H1 (cell line): ENCODE results near the gene ISG15.

Experiments
- CBX5 ChIP-seq: fragments of 300-800, 300-1000 bp; sonication (generic); IDR thresholded peaks from 2 replicates; pipeline ENCODE4 v1.7.1; 2016; ENCODE audit warnings: antibody characterized with exemption, low read length, low read depth
- CEBPB ChIP-seq: IDR thresholded peaks from 2 replicates; pipeline ENCODE4 v1.6.1; 2012; ENCODE audit warnings: low read depth, low read length
- CREB1 ChIP-seq: IDR thresholded peaks from 2 replicates; pipeline ENCODE4 v1.6.1; 2012; ENCODE audit warnings: inconsistent platforms
- EP300 ChIP-seq, 2 experiments: IDR thresholded peaks; 1 replicate in 1 of 2; 2 replicates in 1 of 2; pipeline ENCODE4 v1.6.1; 2011 to 2012; ENCODE audit warnings: low read depth in 2 of 2, low read length in 2 of 2, mild to moderate bottlenecking in 2 of 2, borderline replicate concordance in 1 of 2, inconsistent platforms in 1 of 2, moderate library complexity in 1 of 2
- EZH2 ChIP-seq: fragments of 200-600 bp; sonication (generic); IDR thresholded peaks from 2 replicates; pipeline ENCODE4 v1.7.1; 2012; ENCODE audit warnings: low read depth, mild to moderate bottlenecking, moderate library complexity, low read length, inconsistent platforms; ENCODE audit not compliant: severe bottlenecking
- POLR2A ChIP-seq, 2 experiments: IDR thresholded peaks; 1 replicate in 1 of 2; 2 replicates in 1 of 2; pipeline ENCODE4 v1.6.1; 2011; ENCODE audit warnings: low read depth in 2 of 2, low read length in 2 of 2, mild to moderate bottlenecking in 2 of 2; ENCODE audit errors: control extremely low read depth in 1 of 2
- YY1 ChIP-seq: IDR thresholded peaks from 2 replicates; pipeline ENCODE4 v1.6.1; 2011; ENCODE audit warnings: low read depth, mild to moderate bottlenecking, low read length
- TF ChIP-seq, protein P1 (sequence below), 3 experiments: IDR thresholded peaks; 1 replicate in 2 of 3; 2 replicates in 1 of 3; pipeline versions ENCODE4 v1.5.1 to v1.6.1; 2011; ENCODE audit warnings: low read length in 3 of 3, mild to moderate bottlenecking in 3 of 3, inconsistent platforms in 2 of 3, low read depth in 1 of 3, moderate library complexity in 1 of 3; ENCODE audit not compliant: insufficient read depth in 1 of 3; ENCODE audit errors: control extremely low read depth in 1 of 3

DNA sequence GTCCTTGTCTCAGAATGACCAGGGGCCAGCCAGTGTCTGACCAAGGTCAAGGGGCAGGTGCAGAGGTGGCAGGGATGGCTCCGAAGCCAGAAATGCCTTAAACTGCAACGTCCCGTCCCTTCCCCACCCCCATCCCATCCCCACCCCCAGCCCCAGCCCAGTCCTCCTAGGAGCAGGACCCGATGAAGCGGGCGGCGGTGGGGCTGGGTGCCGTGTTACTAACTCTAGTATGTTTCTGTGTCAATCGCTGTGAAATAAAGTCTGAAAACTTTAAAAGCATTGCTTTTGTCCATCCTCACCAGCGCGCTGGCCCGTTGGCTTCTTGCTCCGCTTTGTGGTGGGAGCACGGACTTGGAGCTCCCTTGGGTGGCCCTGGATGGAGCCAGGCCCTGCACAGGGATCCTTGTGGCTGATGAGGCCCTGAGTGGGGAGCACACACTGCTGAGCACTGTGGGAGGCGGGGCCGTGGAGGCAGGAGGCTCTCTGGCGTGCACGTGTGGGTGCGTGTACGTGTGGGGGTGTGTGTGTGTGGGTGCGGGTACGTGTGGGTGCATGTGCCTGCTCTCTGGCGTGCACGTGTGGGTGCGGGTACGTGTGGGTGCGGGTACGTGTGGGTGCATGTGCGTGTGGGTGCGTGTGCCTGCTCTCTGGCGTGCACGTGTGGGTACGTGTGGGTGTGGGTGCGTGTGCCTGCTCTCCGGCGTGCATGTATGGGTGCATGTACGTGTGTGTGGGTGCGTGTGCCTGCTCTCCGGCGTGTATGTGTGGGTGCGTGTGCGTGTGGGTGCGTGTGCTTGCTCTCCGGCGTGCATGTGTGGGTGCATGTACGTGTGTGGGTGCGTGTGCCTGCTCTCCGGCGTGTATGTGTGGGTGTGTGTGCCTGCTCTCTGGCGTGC, 42.8 kb downstream of the ISG15 start:
- TF ChIP-seq CBX5 (no peak), CREB1 (no peak), EZH2 (no peak), POLR2A (IDR thresholded peaks at IDR 0.05; ENCODE audit: control extremely low read depth in 1 of 2, low read depth in 2 of 2, low read length in 2 of 2) (no peak), CEBPB (no peak), YY1 (no peak), EP300 (IDR thresholded peaks at IDR 0.05; ENCODE audit: borderline replicate concordance in 1 of 2, low read depth in 2 of 2, low read length in 2 of 2) (no peak)
- TF ChIP-seq, protein P1, sequence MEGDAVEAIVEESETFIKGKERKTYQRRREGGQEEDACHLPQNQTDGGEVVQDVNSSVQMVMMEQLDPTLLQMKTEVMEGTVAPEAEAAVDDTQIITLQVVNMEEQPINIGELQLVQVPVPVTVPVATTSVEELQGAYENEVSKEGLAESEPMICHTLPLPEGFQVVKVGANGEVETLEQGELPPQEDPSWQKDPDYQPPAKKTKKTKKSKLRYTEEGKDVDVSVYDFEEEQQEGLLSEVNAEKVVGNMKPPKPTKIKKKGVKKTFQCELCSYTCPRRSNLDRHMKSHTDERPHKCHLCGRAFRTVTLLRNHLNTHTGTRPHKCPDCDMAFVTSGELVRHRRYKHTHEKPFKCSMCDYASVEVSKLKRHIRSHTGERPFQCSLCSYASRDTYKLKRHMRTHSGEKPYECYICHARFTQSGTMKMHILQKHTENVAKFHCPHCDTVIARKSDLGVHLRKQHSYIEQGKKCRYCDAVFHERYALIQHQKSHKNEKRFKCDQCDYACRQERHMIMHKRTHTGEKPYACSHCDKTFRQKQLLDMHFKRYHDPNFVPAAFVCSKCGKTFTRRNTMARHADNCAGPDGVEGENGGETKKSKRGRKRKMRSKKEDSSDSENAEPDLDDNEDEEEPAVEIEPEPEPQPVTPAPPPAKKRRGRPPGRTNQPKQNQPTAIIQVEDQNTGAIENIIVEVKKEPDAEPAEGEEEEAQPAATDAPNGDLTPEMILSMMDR (IDR thresholded peaks at IDR 0.05; ENCODE audit: control extremely low read depth in 1 of 3, insufficient read depth in 1 of 3, low read depth in 1 of 3, low read length in 3 of 3), result no peak
